Astrocyte of the cerebellum (primary cell): ENCODE measurements around the gene TIAM2.

Experiments
- DNase-seq: peaks from one replicate; pipeline ENCODE4 v3.0.0-alpha.2; 2011; ENCODE audit warnings: low read depth
- H3K4me3 ChIP-seq: 2 replicates; pipeline ENCODE4 v1.5.1; 2011; ENCODE audit warnings: mild to moderate bottlenecking, low read depth, low read length, moderate library complexity
- in situ Hi-C: cut with HindIII; loops from 2 replicates; pipeline ENCODE4 v1.10.0; 2017; ENCODE audit warnings: low sequenced_read_pairs
- TF ChIP-seq, protein P1 (sequence below): IDR thresholded peaks from 2 replicates; pipeline ENCODE4 v1.5.1; 2012; ENCODE audit warnings: low read length, low read depth, moderate library complexity, mild to moderate bottlenecking; ENCODE audit errors: missing control alignments

Gene TIAM2

DNA sequence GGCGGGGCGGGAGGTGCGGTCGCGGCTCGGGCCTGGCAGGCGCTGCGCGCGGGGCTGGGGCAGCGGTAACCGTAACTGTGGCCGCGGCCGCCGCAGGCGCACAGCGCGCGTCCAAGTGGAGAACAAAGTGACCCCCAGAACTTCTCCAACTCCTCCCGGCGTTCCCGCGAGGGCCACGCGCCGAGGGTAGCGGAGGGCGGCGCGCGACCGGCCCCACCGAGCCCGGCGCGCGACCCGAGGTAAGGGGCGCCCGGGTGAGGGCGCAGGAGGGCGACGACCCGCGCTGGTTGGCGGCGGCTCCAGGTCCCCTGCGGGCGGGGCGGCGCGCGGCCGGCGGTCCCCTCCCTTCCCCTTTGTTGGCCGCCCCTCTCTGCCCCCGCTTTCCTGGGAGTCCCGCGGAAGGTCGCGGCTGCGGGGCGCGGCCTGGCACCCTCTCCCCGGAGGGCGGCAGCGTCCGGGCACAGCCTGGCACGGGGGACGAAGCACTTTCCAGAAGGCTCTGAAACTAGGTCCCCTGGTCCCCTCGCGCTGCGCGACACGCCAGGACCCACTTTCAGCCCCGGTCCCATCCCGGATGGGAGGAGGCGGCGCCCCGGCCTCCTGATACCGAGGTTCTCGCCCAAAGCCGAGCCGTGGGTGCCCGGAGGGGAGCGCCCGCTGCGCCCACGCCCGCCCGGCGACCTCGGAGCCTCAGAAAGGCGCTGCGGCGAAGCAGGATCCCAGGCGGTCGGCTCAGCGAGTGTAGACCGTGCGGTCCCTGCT is at the start of gene TIAM2:
Gene TIAM2, plus strand, starts transcription at position 62 of the 762 bp plus-strand sequence. CDS start 133,909 bp downstream, outside the sequence.
- H3K4me3 ChIP-seq: peak within 1 kb of the TSS; percentile 89
- no peak for DNase-seq
- in situ Hi-C loops: no loop called here
- TF ChIP-seq, protein P1, sequence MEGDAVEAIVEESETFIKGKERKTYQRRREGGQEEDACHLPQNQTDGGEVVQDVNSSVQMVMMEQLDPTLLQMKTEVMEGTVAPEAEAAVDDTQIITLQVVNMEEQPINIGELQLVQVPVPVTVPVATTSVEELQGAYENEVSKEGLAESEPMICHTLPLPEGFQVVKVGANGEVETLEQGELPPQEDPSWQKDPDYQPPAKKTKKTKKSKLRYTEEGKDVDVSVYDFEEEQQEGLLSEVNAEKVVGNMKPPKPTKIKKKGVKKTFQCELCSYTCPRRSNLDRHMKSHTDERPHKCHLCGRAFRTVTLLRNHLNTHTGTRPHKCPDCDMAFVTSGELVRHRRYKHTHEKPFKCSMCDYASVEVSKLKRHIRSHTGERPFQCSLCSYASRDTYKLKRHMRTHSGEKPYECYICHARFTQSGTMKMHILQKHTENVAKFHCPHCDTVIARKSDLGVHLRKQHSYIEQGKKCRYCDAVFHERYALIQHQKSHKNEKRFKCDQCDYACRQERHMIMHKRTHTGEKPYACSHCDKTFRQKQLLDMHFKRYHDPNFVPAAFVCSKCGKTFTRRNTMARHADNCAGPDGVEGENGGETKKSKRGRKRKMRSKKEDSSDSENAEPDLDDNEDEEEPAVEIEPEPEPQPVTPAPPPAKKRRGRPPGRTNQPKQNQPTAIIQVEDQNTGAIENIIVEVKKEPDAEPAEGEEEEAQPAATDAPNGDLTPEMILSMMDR: no peak

DNA sequence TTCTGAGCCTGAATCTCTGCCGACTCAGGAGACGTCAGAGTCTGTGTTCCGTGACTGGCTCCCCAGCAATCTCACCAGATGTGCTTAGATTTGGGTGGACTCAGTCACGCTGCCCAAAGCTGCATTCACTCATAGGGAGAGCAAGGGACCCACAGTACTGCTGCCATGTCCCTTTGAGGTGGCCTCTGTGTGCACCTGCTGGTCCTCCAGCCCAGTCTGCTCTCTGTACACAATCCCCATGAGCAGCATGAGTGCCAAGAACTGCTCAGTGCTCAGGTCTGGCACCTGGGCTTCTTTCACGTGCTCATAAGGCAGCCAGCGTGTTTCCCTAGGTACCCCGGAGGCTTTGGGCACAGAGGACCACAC is 44.2 kb upstream of the TIAM2 start:
- in situ Hi-C loops: no loop called here
- TF ChIP-seq, protein P1: no peak
- no peak for DNase-seq
- no peak overlapping the region for H3K4me3 ChIP-seq

DNA sequence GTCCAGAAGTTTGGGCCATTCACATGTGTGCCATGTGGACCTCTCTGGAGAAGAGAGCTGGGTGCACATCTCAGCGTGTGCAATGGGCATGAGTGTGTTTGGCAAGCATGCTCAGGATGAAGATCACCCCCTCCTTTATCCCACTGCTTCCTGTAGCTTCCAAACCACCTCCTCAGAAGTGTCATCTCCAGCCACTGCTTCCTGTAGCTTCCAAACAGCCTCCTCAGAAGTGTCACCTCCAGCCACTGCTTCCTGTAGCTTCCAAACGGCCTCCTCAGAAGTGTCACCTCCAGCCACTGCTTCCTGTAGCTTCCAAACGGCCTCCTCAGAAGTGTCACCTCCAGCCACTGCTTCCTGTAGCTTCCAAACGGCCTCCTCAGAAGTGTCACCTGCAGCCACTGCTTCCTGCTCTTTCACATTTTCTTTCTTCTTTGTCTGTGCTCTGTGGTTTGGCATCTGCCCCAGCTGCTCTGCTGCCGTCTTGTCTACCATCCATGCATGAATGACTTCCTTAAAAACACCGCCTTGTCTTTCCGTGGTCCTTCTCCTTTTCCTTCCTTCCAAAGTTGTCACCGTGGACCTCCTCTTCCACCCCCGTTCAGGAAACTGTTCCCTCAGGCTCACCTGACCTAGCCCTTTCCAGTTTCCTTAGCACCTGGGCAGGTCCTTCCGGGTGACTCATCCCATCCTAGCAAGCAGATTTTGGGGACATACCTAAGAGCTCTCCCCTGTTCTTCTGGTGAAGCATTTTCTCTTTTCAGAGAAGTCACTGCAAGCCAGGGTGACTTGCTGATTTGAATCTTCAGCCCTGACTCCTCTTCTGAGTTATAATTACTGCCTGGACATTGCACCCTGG is 43.5 kb upstream of the TIAM2 start:
- no peak for DNase-seq
- H3K4me3 ChIP-seq: no peak overlapping the region
- TF ChIP-seq, protein P1: no peak
- in situ Hi-C loops: no loop called here

DNA sequence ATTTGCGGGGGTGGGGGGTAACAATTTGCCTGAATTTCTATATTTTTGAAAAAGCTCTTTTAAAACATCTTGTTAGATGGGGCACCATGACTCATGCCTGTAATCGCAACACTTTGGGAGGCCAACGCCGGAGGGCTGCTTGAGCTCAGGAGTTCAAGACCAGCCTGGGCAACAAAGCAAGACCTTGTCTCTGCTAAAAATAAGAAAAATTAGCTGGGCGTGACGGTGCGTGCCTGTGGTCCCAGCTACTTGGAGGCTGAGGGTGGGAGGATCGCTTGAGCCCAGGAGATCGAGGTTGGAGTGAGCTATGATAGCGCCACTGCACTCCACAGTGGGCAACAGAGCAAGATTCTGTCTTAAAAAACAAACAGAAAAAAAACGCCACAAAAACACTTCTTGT is 41.5 kb upstream of the TIAM2 start:
- in situ Hi-C loops: no loop called here
- DNase-seq: no peak

DNA sequence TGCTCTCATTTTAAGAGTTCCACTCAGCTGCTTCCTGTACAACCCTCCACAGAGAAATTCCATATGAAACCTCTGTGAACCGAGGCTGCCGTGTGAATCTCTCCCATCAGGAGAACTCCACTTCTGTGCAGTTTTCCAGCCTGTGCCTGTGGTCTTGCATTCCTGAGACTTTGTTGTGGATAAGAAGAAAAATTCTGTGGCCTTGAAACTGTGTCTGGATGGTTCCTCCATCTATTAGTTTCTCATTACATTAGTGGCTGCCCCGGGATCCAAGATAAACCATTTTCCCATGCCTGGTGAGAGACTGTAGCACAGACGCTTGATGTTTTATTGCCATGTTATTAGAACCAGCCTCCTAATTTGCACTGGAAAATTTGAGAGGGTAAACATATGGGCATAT is 40.8 kb upstream of the TIAM2 start:
- no peak for DNase-seq
- TF ChIP-seq, protein P1: no peak
- in situ Hi-C loops: no loop called here
- no peak overlapping the region for H3K4me3 ChIP-seq

More for the DNA sequence above, 41.5 kb upstream of the TIAM2 start:
- TF ChIP-seq, protein P1: no peak
- no peak overlapping the region for H3K4me3 ChIP-seq

DNA sequence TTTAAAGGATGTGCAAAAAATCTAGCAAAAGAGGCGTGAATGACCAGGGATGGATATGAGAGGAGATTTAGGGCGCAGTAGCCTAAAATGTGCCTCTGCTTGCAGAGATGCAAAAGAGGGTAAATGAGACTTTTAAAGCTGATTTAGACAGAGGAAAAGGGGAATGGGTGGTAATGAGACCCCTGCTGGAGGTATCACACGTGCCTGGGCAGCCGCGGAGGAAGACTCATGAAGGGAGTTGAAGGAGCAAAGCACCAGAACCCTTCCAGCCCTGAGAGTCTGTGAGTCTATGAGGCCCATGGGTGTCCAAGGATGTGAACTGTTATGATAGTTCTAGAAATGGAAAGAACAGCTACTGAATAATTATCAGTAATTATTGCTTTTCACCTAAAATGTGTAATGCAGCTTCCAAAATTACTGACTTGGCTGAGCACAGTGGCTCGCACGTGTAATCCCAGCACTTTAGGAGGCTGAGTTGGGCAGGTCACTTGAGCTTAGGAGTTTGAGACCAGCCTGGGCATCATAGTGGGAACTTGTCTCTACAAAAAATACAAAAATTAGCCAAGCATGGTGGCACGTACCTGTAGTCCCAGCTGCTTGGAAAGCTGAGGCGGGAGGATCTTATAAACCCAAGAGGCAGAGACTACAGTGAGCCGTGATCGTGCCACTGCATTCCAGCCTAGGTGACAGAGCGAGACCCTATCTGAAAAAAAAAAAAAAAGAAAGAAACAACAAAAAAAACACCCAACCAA is 38.2 kb upstream of the TIAM2 start:
- H3K4me3 ChIP-seq: no peak overlapping the region
- in situ Hi-C loops: no loop called here
- no peak for DNase-seq
- TF ChIP-seq, protein P1: no peak
